ELF-1 (cell line): ENCODE data around the gene SERPINB1.
"Not testable (repeated sequence)": the region's sequence is repeated elsewhere in the genome, so short reads cannot be mapped to it uniquely, and the experiment has no call there.

Experiments
- DNase-seq: peaks from one replicate; pipeline ENCODE4 v3.0.0-alpha.2; 2016; ENCODE audit warnings: low read depth, low spot score

Gene SERPINB1

DNA sequence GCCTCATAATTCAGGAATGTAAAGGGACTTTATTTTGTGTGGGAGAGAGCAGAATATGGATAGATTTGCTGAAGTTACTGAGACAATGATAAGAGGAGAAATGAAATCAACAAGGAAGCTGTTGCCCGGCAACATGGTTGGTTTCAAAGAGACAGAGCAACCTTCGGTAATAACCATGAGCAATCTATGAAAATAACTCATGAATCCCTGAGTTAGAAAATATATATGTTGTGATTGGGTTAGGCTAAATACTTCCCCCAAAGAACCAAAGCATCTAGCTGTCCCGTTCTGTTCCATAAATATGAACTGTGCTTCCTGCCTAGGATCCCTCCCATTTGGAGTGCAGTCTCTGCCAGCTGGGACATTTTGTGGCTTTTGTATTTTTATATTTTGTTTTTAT is 23.1 kb downstream of the SERPINB1 start:
- no peak for DNase-seq

DNA sequence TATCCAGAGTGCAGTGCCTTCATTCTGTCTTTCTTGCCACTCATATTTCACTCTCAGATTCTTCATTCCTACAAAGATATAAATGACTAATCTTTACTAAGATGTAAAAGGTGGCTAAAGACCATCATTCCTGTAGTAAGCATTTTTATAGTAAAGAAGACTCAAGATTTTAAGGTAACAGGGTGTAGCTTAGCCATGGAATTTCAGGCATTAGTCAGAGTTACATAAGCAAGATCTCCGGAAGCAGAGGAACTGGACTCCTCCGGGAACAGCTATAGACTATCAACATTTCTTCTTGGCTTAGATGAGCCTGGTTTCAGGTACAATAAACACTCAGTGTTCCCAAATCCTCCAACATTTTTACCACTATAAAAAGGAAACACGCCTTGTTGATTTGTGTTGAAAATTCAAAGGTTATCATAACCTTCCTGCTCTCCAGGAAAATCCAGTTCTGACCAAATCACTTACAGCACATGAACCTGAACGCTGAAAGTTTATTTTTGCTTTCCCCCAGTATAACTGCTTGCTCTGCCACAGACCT is 23.7 kb downstream of the SERPINB1 start:
- no peak for DNase-seq

GRCh38 chr6:2816158-2816557 is 25.5 kb downstream of the SERPINB1 start:
- DNase-seq, result no peak

DNA sequence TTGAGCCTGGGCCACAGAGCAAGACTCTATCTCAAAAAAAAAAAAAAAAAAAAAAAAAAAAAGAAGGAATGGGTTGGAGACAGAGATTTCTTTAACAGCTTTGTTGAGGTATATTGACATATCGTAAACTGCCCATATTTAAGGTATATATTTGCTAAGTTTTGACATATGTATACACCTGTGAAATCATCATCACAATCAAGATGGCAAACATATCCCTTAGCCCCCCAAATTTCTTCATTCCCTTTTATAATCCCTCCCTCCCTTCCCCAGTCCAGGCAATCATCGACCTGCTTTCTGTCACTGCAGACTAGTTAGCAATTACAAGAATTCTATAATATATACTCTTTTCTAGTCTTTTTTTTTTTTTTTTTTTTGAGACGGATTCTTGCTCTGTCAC is 29.0 kb downstream of the SERPINB1 start:
- DNase-seq, result no peak

DNA sequence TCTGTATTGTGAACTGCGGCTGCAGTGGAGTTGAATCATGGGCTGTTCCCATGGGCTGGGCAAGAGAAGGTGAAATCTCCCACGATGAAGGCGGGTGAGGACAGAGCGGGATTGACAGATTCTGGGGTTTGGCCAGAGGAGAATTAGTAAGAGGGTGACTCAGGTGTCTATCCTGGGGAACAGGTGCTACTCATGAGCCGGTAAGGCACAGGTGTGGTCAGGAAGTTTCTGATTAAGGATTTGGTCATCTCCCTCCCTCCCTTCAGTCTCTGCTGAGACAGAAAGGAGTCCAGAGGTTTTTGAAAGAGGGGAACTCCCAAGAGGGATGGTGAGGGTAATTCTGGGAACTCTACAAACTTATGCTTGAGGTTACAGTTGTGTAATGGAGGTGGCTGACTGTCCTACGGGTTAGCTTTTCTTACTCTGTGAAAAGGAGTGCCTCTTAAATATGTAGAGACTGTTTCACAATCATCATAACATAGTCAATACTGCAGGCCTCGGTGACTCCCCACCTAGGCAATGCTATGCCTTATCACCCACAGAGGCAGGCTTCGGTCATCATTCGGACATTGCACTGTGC is 31.5 kb downstream of the SERPINB1 start:
- no peak for DNase-seq

GRCh38 chr6:2809015-2809414 is 32.6 kb downstream of the SERPINB1 start:
- no peak for DNase-seq

DNA sequence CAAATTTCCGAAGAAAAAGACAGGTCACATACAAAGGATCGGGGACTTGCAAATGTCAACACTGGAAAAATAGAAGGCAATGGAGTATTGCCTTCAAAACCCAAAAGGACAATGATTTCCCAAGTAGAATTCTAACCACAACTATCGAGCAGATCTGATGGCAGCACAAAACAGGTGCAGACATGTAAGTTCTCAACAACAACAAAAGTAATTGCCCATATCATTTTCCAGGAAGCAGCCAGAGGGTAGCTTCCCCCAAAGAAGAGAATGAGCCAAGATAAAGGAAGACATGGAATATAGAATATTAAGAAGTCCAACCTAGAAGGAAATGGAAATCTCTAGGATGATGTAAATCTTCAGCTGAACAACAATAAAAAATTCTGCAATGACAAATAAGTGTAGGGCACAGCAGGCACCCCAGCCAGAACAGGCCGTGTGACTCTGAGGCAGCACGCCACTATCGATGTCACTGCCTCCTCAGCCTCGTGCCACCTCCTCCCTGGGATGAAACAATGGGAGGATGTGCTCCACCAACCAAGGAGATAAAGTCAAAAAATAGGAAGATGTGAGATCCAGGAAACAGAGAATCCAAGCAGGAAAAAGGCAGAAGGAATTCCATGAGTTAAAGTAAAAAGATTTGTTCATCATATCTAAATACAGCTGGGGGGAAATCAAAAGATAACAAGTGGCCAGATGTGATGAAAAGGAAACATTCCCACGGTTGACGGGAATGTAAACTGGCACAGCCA is 34.1 kb downstream of the SERPINB1 start:
- DNase-seq, result no peak

- DNase-seq, result no peak
Observed at GRCh38 chr6:2806644-2807043, 35.0 kb downstream of the SERPINB1 start.

- no peak for DNase-seq
Observed at GRCh38 chr6:2805031-2805430, 36.6 kb downstream of the SERPINB1 start.

- no peak for DNase-seq
Observed at GRCh38 chr6:2804516-2804915, 37.1 kb downstream of the SERPINB1 start.

GRCh38 chr6:2803731-2804429 is 37.8 kb downstream of the SERPINB1 start:
- DNase-seq, result no peak

GRCh38 chr6:2802521-2803060 is 39.1 kb downstream of the SERPINB1 start:
- no peak for DNase-seq

- not testable (repeated sequence) for DNase-seq
Observed at GRCh38 chr6:2801687-2802086, 40.0 kb downstream of the SERPINB1 start.

- DNase-seq, result no peak
Observed at GRCh38 chr6:2800552-2801316, 40.9 kb downstream of the SERPINB1 start.

DNA sequence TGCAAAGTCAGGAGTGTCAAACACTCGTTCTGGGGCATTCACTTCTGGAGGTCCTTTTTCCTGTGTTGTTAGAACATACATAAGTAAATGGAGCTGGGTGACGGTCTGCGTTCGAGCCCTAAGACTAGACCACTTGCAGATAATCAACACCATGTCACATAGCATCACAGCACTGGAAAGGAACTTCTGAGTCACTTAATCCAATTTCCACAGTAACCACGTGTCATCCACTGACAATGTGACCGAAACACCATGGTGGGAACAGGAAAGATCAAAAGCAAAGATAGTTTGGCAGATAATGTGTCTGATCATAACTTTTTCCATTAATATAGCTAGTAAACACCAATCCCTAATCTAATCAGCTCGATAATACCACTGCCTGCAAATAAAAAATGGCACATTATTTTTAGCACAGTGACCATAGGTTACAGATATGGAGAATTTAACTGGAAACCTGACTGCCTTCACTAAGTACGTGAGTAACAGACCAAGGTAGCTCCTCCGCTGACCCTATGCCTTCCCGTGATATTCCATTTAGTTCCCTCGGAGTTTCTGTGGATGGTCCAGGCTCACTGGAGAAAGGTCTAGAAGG is 41.6 kb downstream of the SERPINB1 start:
- no peak for DNase-seq

DNA sequence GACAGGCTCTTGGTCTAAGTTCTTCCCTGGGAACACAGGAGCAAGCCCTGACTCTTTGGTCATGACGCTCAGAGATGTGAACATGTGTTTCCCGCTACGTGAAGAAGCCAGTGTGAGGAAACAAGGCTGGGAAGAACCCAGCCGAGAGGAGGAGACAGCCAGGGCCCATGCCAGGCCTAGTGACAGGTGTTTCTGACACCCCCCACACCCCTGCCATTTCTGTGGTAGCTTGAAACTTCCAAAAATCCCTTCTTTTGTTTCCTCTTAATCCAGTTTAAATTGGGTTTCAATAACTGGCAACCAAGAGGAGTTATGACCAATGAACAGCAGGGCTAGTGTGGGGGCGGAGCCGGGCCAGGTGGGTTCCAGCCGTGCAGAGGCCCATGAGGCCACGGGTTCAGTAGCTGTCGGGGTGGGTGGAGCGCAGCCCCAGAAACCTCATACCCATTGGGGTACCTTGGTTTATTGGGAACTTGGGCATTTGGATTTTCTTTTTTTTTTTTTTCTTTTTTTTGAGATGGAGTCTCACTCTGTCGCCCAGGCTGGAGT is 43.0 kb downstream of the SERPINB1 start:
- no peak for DNase-seq

DNA sequence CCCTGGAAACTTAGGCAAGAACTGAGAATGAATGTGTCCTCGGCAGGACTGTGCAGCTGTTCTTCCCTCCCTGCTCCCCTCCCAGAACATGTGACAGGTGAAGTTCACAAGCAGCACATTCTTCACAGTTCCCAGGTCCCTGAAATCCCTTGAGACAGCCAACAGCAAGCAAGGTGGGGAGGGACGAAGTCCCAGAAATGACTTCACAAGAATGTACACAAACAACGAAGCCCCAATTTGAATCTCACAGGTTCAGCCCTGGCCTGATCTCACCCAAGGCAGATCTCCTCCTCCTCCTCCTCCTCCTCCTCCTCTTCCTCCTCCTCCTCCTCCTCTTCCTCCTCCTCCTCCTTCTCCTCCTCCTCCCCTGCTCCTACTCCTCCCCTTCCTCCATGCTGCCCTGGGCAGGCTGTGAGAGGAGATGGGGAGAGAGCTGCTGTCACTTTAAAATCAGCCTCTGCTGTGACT is 44.1 kb downstream of the SERPINB1 start:
- DNase-seq, result no peak

DNA sequence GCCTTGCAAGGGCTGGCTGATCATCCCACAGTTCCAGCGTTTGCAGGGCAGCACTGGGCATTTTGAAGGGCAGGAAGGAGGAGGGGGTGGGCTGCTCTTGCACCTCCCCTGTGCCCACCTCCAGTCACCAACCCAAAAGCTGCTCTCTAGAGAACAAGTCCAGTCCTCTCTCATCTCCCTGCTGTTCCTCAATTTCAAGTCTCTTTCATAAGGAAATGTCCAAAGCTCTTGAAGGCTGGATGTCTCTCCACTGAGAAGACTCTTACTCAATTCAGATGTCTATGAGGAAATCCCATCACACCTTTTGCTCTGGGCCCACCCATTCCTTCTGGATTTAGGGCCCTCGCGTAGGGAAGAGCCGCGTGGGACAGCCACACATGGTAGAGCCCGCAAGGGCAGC is 44.8 kb downstream of the SERPINB1 start:
- no peak for DNase-seq

DNA sequence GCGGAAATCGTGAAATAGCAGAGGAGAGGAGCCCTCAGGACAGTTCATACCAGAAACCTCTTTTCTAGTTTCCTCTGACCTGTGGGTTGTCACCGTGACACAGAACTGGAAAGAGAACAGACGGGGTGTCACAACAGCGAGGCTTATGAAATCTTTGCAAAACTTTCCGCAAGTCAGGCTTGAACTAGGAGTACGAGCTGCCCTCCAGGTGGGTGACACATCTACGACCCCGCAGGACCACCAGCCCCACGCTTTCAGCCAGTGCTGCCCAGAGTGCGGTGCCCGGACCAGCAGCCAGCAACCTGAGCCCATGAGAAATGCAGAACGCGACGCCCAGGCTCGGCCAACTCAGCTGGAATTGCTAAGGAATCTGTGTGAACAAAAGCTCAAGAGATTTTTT is 45.7 kb downstream of the SERPINB1 start:
- DNase-seq, result no peak

DNA sequence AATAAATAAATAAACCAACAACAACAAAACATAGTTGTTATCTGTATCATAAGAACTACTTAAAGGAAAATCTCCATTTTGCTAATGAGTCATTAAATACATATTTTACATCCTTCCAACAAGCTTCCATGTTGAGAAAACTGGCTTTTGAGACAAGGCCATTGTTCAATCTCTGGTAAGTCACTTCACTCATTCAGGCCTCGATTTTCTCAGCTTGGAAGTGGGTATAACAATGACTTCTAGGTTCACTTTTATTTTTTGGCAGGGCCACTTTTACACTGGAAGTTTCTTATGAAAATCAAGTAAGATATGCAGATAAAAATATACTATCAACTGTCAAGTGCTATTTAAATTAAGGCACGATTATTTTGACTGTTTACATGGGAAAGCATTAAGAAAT is 46.5 kb downstream of the SERPINB1 start:
- no peak for DNase-seq
